NK-92 treated with Interleukin-12 subunit alpha and Interleukin-12 subunit beta, amount 100 ng/mL, for 24 hours (cell line): ENCODE results near the gene DBI.
A peak's percentile ranks its signal among the peaks of the same experiment; 100 is the strongest.

Source experiments
- DNase-seq: peaks from one replicate; lab custom pipeline; 2025; lab: John Stamatoyannopoulos, UW

The DBI gene

GRCh38 chr2:119366649-119367471 is at the start of gene DBI, which contains the start of gene C2orf76:
Gene DBI, plus strand, starts transcription at chr2:119366977. Its CDS starts 75 bp downstream, at chr2:119367052.
Gene C2orf76, minus strand, starts transcription at chr2:119366834. Its CDS starts 26,875 bp downstream, at chr2:119339959.
- DNase-seq = peak; percentile 87

- no peak for DNase-seq
These were observed 49.2 kb upstream of the DBI start for GRCh38 chr2:119317554-119317953.

GRCh38 chr2:119319593-119319992 is 47.2 kb upstream of the DBI start:
- DNase-seq = no peak

GRCh38 chr2:119323459-119323858 is 43.3 kb upstream of the DBI start:
- no peak for DNase-seq

- DNase-seq = no peak
These were observed 42.0 kb upstream of the DBI start for GRCh38 chr2:119324685-119325270.

GRCh38 chr2:119326938-119327337 is 39.8 kb upstream of the DBI start:
- DNase-seq = no peak

GRCh38 chr2:119327431-119327830 is 39.3 kb upstream of the DBI start:
- DNase-seq = no peak

GRCh38 chr2:119332953-119333352 is 33.8 kb upstream of the DBI start:
- DNase-seq = no peak

- DNase-seq = no peak
These were observed 33.4 kb upstream of the DBI start for GRCh38 chr2:119333360-119333759.

GRCh38 chr2:119333833-119334232 is 32.9 kb upstream of the DBI start:
- no peak for DNase-seq

- DNase-seq = no peak
These were observed 29.0 kb upstream of the DBI start for GRCh38 chr2:119337749-119338148.

- DNase-seq = no peak
These were observed 28.5 kb upstream of the DBI start for GRCh38 chr2:119338272-119338671.

- DNase-seq = no peak
These were observed 27.8 kb upstream of the DBI start for GRCh38 chr2:119338826-119339561.

- DNase-seq = no peak
These were observed 27.2 kb upstream of the DBI start for GRCh38 chr2:119339562-119339923.

GRCh38 chr2:119341684-119342083 is 25.1 kb upstream of the DBI start:
- DNase-seq = no peak

GRCh38 chr2:119349289-119349688 is 17.5 kb upstream of the DBI start:
- DNase-seq = no peak

GRCh38 chr2:119350311-119350998 is 16.3 kb upstream of the DBI start:
- no peak for DNase-seq

GRCh38 chr2:119352357-119352756 is 14.4 kb upstream of the DBI start:
- DNase-seq = no peak

GRCh38 chr2:119354860-119355259 is 11.9 kb upstream of the DBI start:
- no peak for DNase-seq

- DNase-seq = no peak
These were observed 7.0 kb upstream of the DBI start for GRCh38 chr2:119359774-119360173.

- DNase-seq = no peak
These were observed 6.3 kb upstream of the DBI start for GRCh38 chr2:119360423-119360966.

- no peak for DNase-seq
These were observed 2.0 kb upstream of the DBI start for GRCh38 chr2:119364798-119365197.
